Type B pancreatic cell (in vitro differentiated cells): ENCODE measurements around the gene EDIL3. TPM values are rescaled to one million over a fixed set of nuclear protein-coding genes. Genes with fewer than 3 reads are reported as not detected.

ENCODE experiments used
- DNase-seq: peaks from one replicate; pipeline ENCODE4 v3.0.0; 2021; ENCODE audit warnings: mixed read lengths; ENCODE audit not compliant: unreplicated experiment; ENCODE audit errors: extremely low spot score
- H3K27ac Mint-ChIP-seq: 2 replicates; pipeline ENCODE4 v1.8.0; 2021; ENCODE audit warnings: mild to moderate bottlenecking, mixed read lengths
- H3K27me3 Mint-ChIP-seq: 2 replicates; pipeline ENCODE4 v1.8.0; 2021; ENCODE audit warnings: mixed read lengths
- H3K36me3 Mint-ChIP-seq: 2 replicates; pipeline ENCODE4 v1.8.0; 2021; ENCODE audit warnings: mixed read lengths
- H3K4me1 Mint-ChIP-seq: one replicate; pipeline ENCODE4 v1.8.0; 2021; ENCODE audit warnings: mixed read lengths; ENCODE audit not compliant: unreplicated experiment
- H3K4me3 Mint-ChIP-seq: 2 replicates; pipeline ENCODE4 v1.8.0; 2021; ENCODE audit warnings: mild to moderate bottlenecking, mixed read lengths
- H3K9me3 Mint-ChIP-seq: 2 replicates; pipeline ENCODE4 v1.8.0; 2021; ENCODE audit warnings: mixed read lengths
- CTCF ChIP-seq: fragments of 200-600 bp; sonication (generic); conservative IDR thresholded peaks from 2 replicates; pipeline ENCODE4 v1.5.0; 2021; ENCODE audit warnings: antibody characterized with exemption, mild to moderate bottlenecking
- total RNA-seq: library from RNA; stranded (reverse); gene quantifications from 2 replicates; pipeline ENCODE4 v1.2.1, GENCODE V29; 2021; ENCODE audit warnings: low replicate concordance

EDIL3 gene
- total RNA-seq, 1 donor from 2014 or later: 19.1 TPM

- no peak for TF ChIP-seq CTCF
- Mint-ChIP-seq H3K4me1 (no peaks in the 10 kb centered on the region), H3K27me3 (no peaks in the 10 kb centered on the region), H3K27ac (no peak overlapping the region), H3K9me3 (no peaks in the 10 kb centered on the region), H3K4me3 (no peak overlapping the region), H3K36me3 (no peaks in the 10 kb centered on the region)
- no peak for DNase-seq
Measured at GRCh38 chr5:84197538-84197937, 187.1 kb downstream of the EDIL3 start.

- H3K27ac Mint-ChIP-seq: no peak overlapping the region
- no peak overlapping the region for H3K4me3 Mint-ChIP-seq
- H3K27me3 Mint-ChIP-seq: no peaks in the 10 kb centered on the region
- no peaks in the 10 kb centered on the region for H3K36me3 Mint-ChIP-seq
- no peaks in the 10 kb centered on the region for H3K9me3 Mint-ChIP-seq
- DNase-seq: no peak
- H3K4me1 Mint-ChIP-seq: no peaks in the 10 kb centered on the region
- no peak for TF ChIP-seq CTCF
Measured at GRCh38 chr5:84191281-84191680, 193.4 kb downstream of the EDIL3 start.

- H3K4me3 Mint-ChIP-seq: no peak overlapping the region
- no peaks in the 10 kb centered on the region for H3K9me3 Mint-ChIP-seq
- no peak for DNase-seq
- no peak for TF ChIP-seq CTCF
- peaks cover 5% of the 10 kb centered on the region for H3K4me1 Mint-ChIP-seq
- H3K36me3 Mint-ChIP-seq: no peaks in the 10 kb centered on the region
- H3K27me3 Mint-ChIP-seq: no peaks in the 10 kb centered on the region
- no peak overlapping the region for H3K27ac Mint-ChIP-seq
Measured at GRCh38 chr5:84184857-84185256, 199.8 kb downstream of the EDIL3 start.

- no peaks in the 10 kb centered on the region for H3K27me3 Mint-ChIP-seq
- no peaks in the 10 kb centered on the region for H3K36me3 Mint-ChIP-seq
- peaks cover 5% of the 10 kb centered on the region for H3K4me1 Mint-ChIP-seq
- no peak overlapping the region for H3K27ac Mint-ChIP-seq
- H3K4me3 Mint-ChIP-seq: no peak overlapping the region
- DNase-seq: no peak
- no peak for TF ChIP-seq CTCF
- no peaks in the 10 kb centered on the region for H3K9me3 Mint-ChIP-seq
Measured at GRCh38 chr5:84181093-84181492, 203.6 kb downstream of the EDIL3 start.

GRCh38 chr5:84168841-84169240 lies 215.8 kb downstream of the EDIL3 start:
- H3K27ac Mint-ChIP-seq: no peak overlapping the region
- H3K9me3 Mint-ChIP-seq: no peaks in the 10 kb centered on the region
- no peaks in the 10 kb centered on the region for H3K27me3 Mint-ChIP-seq
- H3K4me1 Mint-ChIP-seq: no peaks in the 10 kb centered on the region
- no peaks in the 10 kb centered on the region for H3K36me3 Mint-ChIP-seq
- no peak overlapping the region for H3K4me3 Mint-ChIP-seq
- TF ChIP-seq CTCF: no peak
- no peak for DNase-seq

GRCh38 chr5:84163671-84164070 lies 221.0 kb downstream of the EDIL3 start:
- TF ChIP-seq CTCF: no peak
- H3K9me3 Mint-ChIP-seq: no peaks in the 10 kb centered on the region
- H3K4me3 Mint-ChIP-seq: no peak overlapping the region
- H3K27ac Mint-ChIP-seq: no peak overlapping the region
- H3K36me3 Mint-ChIP-seq: no peaks in the 10 kb centered on the region
- H3K27me3 Mint-ChIP-seq: no peaks in the 10 kb centered on the region
- H3K4me1 Mint-ChIP-seq: no peaks in the 10 kb centered on the region
- no peak for DNase-seq
